Transverse colon (tissue), 4 donors: ENCODE data around the gene IFITM1. TPM values are rescaled to one million over a fixed set of nuclear protein-coding genes. Genes with fewer than 3 reads are reported as not detected.

ENCODE experiments used
- DNase-seq: peaks from one replicate; pipeline ENCODE4 v3.0.0-alpha.2; 2019
- H3K27ac ChIP-seq, 4 donors: fragments of 200-600 bp; sonication (generic); 2 replicates each; pipeline ENCODE4 v1.5.1; 2016 to 2018; ENCODE audit warnings: inconsistent platforms in 4 of 4
- H3K27me3 ChIP-seq: fragments of 200-600 bp; sonication (generic); 2 replicates; pipeline ENCODE4 v1.5.1; 2017; ENCODE audit warnings: inconsistent platforms
- H3K36me3 ChIP-seq, 4 donors: fragments of 200-600 bp; sonication (generic); 2 replicates each; pipeline ENCODE4 v1.5.1; 2017 to 2019; ENCODE audit warnings: inconsistent platforms in 4 of 4
- H3K4me1 ChIP-seq, 4 donors: fragments of 200-600 bp; sonication (generic); 2 replicates each; pipeline ENCODE4 v1.5.1; 2017 to 2020; ENCODE audit warnings: inconsistent platforms in 4 of 4
- H3K4me3 ChIP-seq, 4 donors: fragments of 200-600 bp; sonication (generic); 1 replicate in 1 of 4; 2 replicates in 3 of 4; pipeline versions ENCODE4 v1.5.1 to v1.6.1; 2017 to 2019; ENCODE audit warnings: inconsistent platforms in 4 of 4
- H3K9me3 ChIP-seq, 2 donors: fragments of 200-600 bp; sonication (generic); 2 replicates each; pipeline ENCODE4 v1.5.1; 2017 to 2019; ENCODE audit warnings: inconsistent platforms in 2 of 2
- EP300 ChIP-seq: sonication (generic); formaldehyde crosslinking; IDR thresholded peaks from one replicate; pipeline ENCODE4 v1.6.1; 2017; ENCODE audit warnings: antibody characterized with exemption, low read depth
- POLR2A ChIP-seq: fragments of 450-650 bp; IDR thresholded peaks from one replicate; pipeline ENCODE4 v1.6.1; 2016; ENCODE audit warnings: antibody characterized with exemption, mild to moderate bottlenecking, moderate library complexity
- POLR2AphosphoS5 ChIP-seq, 3 donors: sonication (generic); formaldehyde crosslinking; IDR thresholded peaks; one replicate each; pipeline ENCODE4 v1.6.1; 2016; ENCODE audit warnings: antibody characterized with exemption in 3 of 3
- WGBS, 2 donors: methylation state at CpG; one replicate each; pipeline ENCODE4 v1.1.5; 2018; ENCODE audit warnings: low coverage in 1 of 2; 5-methylcytosine and 5-hydroxymethylcytosine counted together
- in situ Hi-C, 4 donors: fragments of 200-750 bp; cut with MboI; loops; one replicate each; pipeline versions ENCODE4 v1.15.0 to v1.15.1; 2017; ENCODE audit warnings: low sequenced_read_pairs in 3 of 4, low pct_ligation_motif_present in 1 of 4, low pct_unique_long_range_greater_than_20kb in 1 of 4
- intact Hi-C: fragments of 100-400 bp; cut with DNase I; formaldehyde crosslinking; loops from one replicate; pipeline ENCODE4 v1.15.1; 2023; ENCODE audit warnings: low total_unique reads
- total RNA-seq, 4 donors: library from RNA; depleted of rRNA; stranded (reverse); fragments of >200 nt; gene quantifications; one replicate each; pipeline ENCODE4 v1.1.0, GENCODE V29; 2016
- TF ChIP-seq, protein P1 (sequence below), 5 experiments: fragments of 200-600 bp in 3 of 5; fragments of 450-650 bp in 2 of 5; sonication (generic) in 3 of 5; IDR thresholded peaks; 1 replicate in 2 of 5; 2 replicates in 3 of 5; pipeline ENCODE4 v1.5.1; 2016 to 2017; ENCODE audit warnings: antibody characterized with exemption in 5 of 5, inconsistent platforms in 3 of 5, mild to moderate bottlenecking in 2 of 5, moderate library complexity in 1 of 5

Gene IFITM1
- total RNA-seq, 4 donors from 2014 or later: 19.9 to 109 (median 60.5) TPM

DNA sequence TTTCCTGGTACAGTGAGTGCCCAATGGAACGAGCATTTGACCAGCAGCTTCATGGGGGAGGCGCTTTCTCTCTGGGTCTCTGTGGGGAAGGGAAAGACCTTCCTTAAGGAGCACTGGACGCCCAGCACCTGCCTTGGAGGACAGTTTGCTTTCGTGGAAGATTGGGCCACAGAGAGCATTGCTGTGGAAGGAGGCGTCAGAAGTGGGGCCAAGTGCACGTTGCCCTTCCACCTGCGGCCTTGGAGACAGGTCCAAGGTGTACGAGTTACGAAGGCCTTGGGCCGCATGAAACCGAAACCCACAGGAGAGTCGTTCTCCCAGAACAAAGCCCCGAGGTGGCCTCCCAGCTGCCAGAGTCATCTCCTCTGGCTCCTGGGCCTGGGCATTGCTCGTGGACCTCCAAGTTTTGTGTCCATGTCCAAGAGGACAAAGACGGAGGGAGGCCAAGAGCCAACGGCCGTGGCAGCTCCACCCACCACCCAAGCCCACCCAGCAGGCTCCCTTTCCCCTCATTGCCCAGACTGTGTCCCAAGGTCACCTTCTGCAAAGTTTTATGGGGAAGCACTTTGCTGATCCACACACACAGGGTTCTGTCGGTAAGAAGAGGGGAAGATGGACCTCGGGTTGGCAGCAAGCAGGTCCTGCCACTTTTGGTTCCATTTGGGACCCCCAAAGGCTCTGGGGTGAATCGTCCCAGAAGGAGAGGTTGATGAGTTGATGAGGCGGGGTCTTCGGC, 41.5 kb upstream of the IFITM1 start:
- Histone ChIP-seq H3K4me1 (peaks cover 0 to 22% (median 18%) of the 10 kb centered on the region in 4 donors), H3K4me3 (no peak overlapping the region), H3K27me3 (peaks cover 8% of the 10 kb centered on the region), H3K36me3 (no peaks in the 10 kb centered on the region), H3K27ac (no peak overlapping the region), H3K9me3 (no peaks in the 10 kb centered on the region)
- in situ Hi-C loops: no loop called here
- intact Hi-C loops: no loop called here
- TF ChIP-seq POLR2A (no peak), EP300 (no peak), POLR2AphosphoS5 (IDR thresholded peaks at IDR 0.05) (no peak)
- TF ChIP-seq, protein P1, sequence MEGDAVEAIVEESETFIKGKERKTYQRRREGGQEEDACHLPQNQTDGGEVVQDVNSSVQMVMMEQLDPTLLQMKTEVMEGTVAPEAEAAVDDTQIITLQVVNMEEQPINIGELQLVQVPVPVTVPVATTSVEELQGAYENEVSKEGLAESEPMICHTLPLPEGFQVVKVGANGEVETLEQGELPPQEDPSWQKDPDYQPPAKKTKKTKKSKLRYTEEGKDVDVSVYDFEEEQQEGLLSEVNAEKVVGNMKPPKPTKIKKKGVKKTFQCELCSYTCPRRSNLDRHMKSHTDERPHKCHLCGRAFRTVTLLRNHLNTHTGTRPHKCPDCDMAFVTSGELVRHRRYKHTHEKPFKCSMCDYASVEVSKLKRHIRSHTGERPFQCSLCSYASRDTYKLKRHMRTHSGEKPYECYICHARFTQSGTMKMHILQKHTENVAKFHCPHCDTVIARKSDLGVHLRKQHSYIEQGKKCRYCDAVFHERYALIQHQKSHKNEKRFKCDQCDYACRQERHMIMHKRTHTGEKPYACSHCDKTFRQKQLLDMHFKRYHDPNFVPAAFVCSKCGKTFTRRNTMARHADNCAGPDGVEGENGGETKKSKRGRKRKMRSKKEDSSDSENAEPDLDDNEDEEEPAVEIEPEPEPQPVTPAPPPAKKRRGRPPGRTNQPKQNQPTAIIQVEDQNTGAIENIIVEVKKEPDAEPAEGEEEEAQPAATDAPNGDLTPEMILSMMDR (IDR thresholded peaks at IDR 0.05): no peak
- DNase-seq: no peak
- WGBS, 2 donors: 90 to 93% methylated on average over 4 to 22 of the region's 22 CpGs

DNA sequence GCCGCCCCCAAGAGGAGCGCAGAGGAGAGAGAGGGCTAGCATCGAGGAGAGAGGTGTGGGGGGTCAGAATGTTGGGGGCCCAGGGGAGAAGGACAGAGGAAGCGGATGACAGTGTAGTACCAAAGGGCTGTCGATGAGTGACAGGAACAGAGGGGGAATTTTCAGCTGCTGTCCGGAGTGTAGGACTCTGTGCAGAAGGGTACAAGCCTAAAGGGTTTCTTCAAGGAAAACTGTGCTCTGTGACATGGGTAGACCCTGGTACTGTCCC, 41.0 kb upstream of the IFITM1 start:
- no peak for DNase-seq
- peaks cover 13% of the 10 kb centered on the region for H3K27me3 ChIP-seq
- H3K9me3 ChIP-seq: no peaks in the 10 kb centered on the region
- 92 to 94% methylated on average over 5 to 6 of the region's 6 CpGs for WGBS, 2 donors
- no peaks in the 10 kb centered on the region for H3K36me3 ChIP-seq
- intact Hi-C loops (no loop called here), in situ Hi-C loops (no loop called here)
- H3K27ac ChIP-seq: no peak overlapping the region
- TF ChIP-seq POLR2AphosphoS5 (IDR thresholded peaks at IDR 0.05) (no peak), POLR2A (no peak), EP300 (no peak)
- TF ChIP-seq, protein P1 (IDR thresholded peaks at IDR 0.05): no peak
- no peak overlapping the region for H3K4me3 ChIP-seq
- peaks cover 0 to 18% (median 15%) of the 10 kb centered on the region in 4 donors for H3K4me1 ChIP-seq

DNA sequence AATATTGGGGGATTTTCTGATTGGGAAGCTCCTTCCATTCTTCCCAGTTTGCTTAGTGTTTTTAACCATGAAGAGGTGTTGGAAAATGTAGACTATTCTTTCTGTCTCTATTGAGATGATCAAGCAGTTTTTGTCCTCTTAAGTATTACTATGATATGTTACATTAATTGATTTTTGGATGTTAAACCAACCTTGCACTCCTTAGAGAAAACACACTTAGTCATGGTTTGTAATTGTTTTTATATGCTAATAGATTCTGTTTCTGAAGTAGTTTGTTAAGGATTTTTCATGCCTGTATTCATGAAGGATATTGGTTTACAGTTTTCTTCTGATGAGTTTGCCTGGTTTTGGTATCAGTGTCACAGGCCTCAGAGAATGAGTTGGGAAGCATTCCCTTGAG, 37.6 kb upstream of the IFITM1 start:
- Histone ChIP-seq H3K27me3 (peaks cover 40% of the 10 kb centered on the region), H3K36me3 (no peaks in the 10 kb centered on the region), H3K27ac (no peak overlapping the region), H3K4me3 (no peak overlapping the region), H3K9me3 (no peaks in the 10 kb centered on the region), H3K4me1 (peaks cover 0 to 34% (median 32%) of the 10 kb centered on the region in 4 donors)
- intact Hi-C loops: no loop called here
- in situ Hi-C loops: no loop called here
- TF ChIP-seq POLR2AphosphoS5 (IDR thresholded peaks at IDR 0.05) (no peak), EP300 (no peak), POLR2A (no peak)
- TF ChIP-seq, protein P1 (IDR thresholded peaks at IDR 0.05): no peak
- DNase-seq: no peak

DNA sequence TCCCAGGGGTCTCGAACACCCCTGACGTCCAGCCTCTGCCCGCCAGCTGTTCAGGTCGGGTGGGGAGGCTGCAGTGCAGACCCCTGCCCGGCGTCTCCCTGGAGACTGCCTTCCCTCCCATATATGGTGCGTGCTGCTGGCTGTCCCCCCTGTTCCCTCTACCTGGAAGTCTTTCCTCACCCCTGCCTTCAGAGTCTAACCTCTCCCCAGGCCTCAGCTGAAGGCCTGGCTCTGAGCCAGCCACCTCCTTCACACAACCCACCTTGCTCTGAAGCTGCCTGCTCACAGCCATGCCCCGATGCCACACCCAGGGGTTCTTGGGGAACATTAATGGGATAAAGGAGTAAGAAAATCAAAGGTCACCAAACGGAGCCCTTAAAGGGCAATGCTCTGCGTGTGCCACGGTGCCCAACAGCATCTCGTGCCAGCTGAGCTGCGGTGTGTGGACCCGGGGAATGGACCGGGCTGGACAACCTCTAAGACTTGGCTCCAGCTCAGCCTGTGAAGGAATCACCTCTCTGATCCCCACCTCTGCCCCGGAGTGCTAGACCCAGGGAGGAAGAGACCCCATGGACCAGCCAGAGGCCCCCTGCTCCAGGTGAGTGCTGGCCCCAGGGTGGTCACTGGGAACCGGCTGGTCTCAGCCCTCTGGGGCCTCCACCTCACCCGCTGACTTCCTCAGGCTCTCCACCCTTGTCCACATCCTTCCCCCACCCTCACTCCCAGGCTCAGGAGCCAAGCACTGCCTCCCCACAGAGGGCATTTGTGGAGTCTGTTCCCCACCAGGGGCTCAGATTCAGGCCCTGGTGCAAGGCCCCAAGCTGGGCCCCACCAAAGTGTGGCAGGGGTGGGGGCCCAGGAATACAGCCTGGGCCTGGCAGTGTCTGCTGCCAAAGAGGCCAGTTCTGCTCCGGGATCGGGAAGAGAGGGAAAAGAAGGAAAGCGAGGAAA, 35.6 kb upstream of the IFITM1 start, which contains the start of gene NLRP6:
Gene NLRP6 (plus strand): TSS at position 407 of the 951 bp plus-strand sequence. CDS start 163 bp downstream, at position 570.
- in situ Hi-C loops (no loop called here), intact Hi-C loops (no loop called here)
- Histone ChIP-seq H3K9me3 (no peaks in the 10 kb centered on the region), H3K27ac (peak within 1 kb of the TSS in 1 of 4 donors; percentile 27), H3K27me3 (peaks cover 59% of the 10 kb centered on the region), H3K4me1 (peaks cover 0 to 34% (median 27%) of the 10 kb centered on the region in 4 donors), H3K36me3 (no peaks in the 10 kb centered on the region), H3K4me3 (peak within 1 kb of the TSS in 3 of 4 donors; percentile 13 to 38 (median 21))
- TF ChIP-seq EP300 (no peak), POLR2A (no peak), POLR2AphosphoS5 (IDR thresholded peaks at IDR 0.05) (no peak)
- TF ChIP-seq, protein P1 (IDR thresholded peaks at IDR 0.05): no peak
- no peak for DNase-seq
- 12 to 63% methylated on average over 4 to 21 of the region's 21 CpGs for WGBS, 2 donors
